ENCODE measurements around the gene TYW3. TPM values are rescaled to one million over a fixed set of nuclear protein-coding genes. Genes with fewer than 3 reads are reported as not detected.

TYW3 gene
- total and polyA plus RNA-seq, 2 of the 13 experiments (the other 11 are each of a cell fraction or from before 2014, with no cell fraction given), result 17.6 to 45.8 TPM

DNA sequence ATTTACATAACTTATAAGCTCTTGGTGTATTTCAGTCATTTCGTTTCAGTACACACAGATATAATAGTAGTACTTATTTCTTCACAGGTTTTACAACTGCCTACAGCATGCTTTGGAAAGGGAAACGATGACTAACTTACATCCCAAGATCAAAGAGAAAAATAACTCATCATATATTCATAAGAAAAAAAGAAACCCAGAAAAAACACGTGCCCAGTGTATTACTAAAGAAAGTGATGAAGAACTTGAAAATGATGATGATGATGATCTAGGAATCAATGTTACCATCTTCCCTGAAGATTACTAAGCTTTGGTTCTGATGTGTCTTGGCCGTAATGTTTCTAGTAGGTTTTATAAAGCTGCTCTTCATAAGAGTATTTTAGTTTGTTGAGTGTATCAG is 30.9 kb downstream of the TYW3 start:
- CTCF ChIA-PET (ENCODE audit: low intra/inter-chr PET ratio, low total read pairs), result no interaction called here
- intact Hi-C loops (cut with micrococcal nuclease; ENCODE audit: unreplicated experiment), result no loop called here

DNA sequence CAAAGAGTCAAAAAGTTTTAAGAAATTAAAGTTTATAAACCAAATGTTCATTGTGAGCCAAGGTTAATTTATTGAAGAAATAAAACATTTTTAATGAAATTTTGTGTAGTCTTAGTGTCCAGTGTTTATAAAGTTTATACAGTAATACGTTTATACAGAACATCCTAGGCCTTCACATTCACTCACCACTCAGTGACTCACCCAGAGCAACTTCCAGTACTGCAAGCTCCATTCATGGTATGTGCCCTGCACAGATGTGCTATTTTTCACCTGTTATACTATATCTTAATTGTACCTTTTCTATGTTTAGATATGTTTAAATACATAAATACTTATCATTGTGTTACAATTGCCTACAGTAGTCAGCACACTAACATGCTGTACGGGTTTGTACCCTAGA is 33.6 kb downstream of the TYW3 start:
- in situ Hi-C loops (cut with HindIII; ENCODE audit: extremely low pct_ligation_motif_present, low pct_unique_long_range_greater_than_20kb), result no loop called here
- peaks cover 3 to 8% of the 10 kb centered on the region in 2 experiments; a peak in 3 of 5 replicates for H3K36me3 ChIP-seq (replicated peaks in 1 of 2; ENCODE audit: control insufficient read depth in 1 of 2, insufficient read depth in 2 of 2, low read length in 2 of 2)
- no peak overlapping the region for H3K27ac ChIP-seq (ENCODE audit: extremely low read length, insufficient read depth, low read length)
- H2AFZ ChIP-seq (ENCODE audit: low read length), result no peak overlapping the region
- H3K9me3 ChIP-seq (ENCODE audit: low read length), result no peaks in the 10 kb centered on the region
- ATAC-seq (no peak), FAIRE-seq (no peak), DNase-seq (ENCODE audit: low spot score) (no peak)
- intact Hi-C loops (cut with micrococcal nuclease; ENCODE audit: unreplicated experiment), result no loop called here
- no peak overlapping the region for H3K4me3 ChIP-seq (replicated peaks in 1 of 3; ENCODE audit: insufficient read depth in 1 of 3, low read depth in 2 of 3, low read length in 3 of 3)
- H3K9ac ChIP-seq (ENCODE audit: insufficient read depth, low read depth, low read length), result no peak overlapping the region
- no peaks in the 10 kb centered on the region for H3K79me2 ChIP-seq (ENCODE audit: insufficient read depth, low read length)
- H4K20me1 ChIP-seq (ENCODE audit: insufficient read depth, low read length), result no peaks in the 10 kb centered on the region
- POLR2A ChIA-PET, result no interaction called here
- H3K27me3 ChIP-seq (ENCODE audit: control insufficient read depth in 1 of 2, insufficient read depth in 2 of 2, low read length in 2 of 2), result no peaks in the 10 kb centered on the region; a peak in 1 of 5 replicates
- whole genome bisulfite sequencing (ENCODE audit: low lambda C conversion rate), result 98% methylated on average over 2 of the region's 2 CpGs
- BruUV-seq (replicated peaks), result no TSS peak
- no peaks in the 10 kb centered on the region for H3K4me1 ChIP-seq (ENCODE audit: insufficient read depth, low read length)
- H3K4me2 ChIP-seq (ENCODE audit: low read depth, low read length), result no peak overlapping the region
- CTCF ChIA-PET (ENCODE audit: low intra/inter-chr PET ratio, low total read pairs), result no interaction called here
- TF ChIP-seq KLF6 (CRISPR knock-in tag; IDR thresholded peaks at IDR 0.05) (no peak), TGIF2 (CRISPR knock-in tag; IDR thresholded peaks at IDR 0.05) (no peak), NFYC (CRISPR knock-in tag; IDR thresholded peaks at IDR 0.05) (no peak), ZNF772 (CRISPR knock-in tag; IDR thresholded peaks at IDR 0.05) (no peak), ZNF598 (CRISPR knock-in tag; IDR thresholded peaks at IDR 0.05; ENCODE audit: borderline replicate concordance) (no peak), POLR2A (IDR thresholded peaks at IDR 0.05; ENCODE audit: insufficient read depth in 1 of 2, low read depth in 2 of 2, low read length in 2 of 2) (no peak), JUN (CRISPR knock-in tag; IDR thresholded peaks at IDR 0.05) (no peak), TBL1XR1 (IDR thresholded peaks at IDR 0.05; ENCODE audit: borderline replicate concordance, low read length, partially characterized antibody) (no peak), TARDBP (CRISPR knock-in tag; IDR thresholded peaks at IDR 0.05) (no peak), PHF5A (CRISPR knock-in tag; IDR thresholded peaks at IDR 0.05; ENCODE audit: low read depth, unreplicated experiment) (no peak), ZNF7 (CRISPR knock-in tag; IDR thresholded peaks at IDR 0.05) (no peak)
- TF ChIP-seq, protein P1, sequence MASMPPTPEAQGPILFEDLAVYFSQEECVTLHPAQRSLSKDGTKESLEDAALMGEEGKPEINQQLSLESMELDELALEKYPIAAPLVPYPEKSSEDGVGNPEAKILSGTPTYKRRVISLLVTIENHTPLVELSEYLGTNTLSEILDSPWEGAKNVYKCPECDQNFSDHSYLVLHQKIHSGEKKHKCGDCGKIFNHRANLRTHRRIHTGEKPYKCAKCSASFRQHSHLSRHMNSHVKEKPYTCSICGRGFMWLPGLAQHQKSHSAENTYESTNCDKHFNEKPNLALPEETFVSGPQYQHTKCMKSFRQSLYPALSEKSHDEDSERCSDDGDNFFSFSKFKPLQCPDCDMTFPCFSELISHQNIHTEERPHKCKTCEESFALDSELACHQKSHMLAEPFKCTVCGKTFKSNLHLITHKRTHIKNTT (CRISPR knock-in tag; IDR thresholded peaks at IDR 0.05), result no peak
- TF ChIP-seq, protein P2, sequence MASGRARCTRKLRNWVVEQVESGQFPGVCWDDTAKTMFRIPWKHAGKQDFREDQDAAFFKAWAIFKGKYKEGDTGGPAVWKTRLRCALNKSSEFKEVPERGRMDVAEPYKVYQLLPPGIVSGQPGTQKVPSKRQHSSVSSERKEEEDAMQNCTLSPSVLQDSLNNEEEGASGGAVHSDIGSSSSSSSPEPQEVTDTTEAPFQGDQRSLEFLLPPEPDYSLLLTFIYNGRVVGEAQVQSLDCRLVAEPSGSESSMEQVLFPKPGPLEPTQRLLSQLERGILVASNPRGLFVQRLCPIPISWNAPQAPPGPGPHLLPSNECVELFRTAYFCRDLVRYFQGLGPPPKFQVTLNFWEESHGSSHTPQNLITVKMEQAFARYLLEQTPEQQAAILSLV (CRISPR knock-in tag; IDR thresholded peaks at IDR 0.05; ENCODE audit: borderline replicate concordance), result no peak

More for the DNA sequence above, 30.9 kb downstream of the TYW3 start:
- Histone ChIP-seq H2AFZ (ENCODE audit: low read length) (no peak overlapping the region), H3K27ac (ENCODE audit: extremely low read length, insufficient read depth, low read length) (no peak overlapping the region), H3K9ac (ENCODE audit: insufficient read depth, low read depth, low read length) (no peak overlapping the region), H3K27me3 (ENCODE audit: control insufficient read depth in 1 of 2, insufficient read depth in 2 of 2, low read length in 2 of 2) (no peaks in the 10 kb centered on the region; a peak in 1 of 5 replicates), H3K4me2 (ENCODE audit: low read depth, low read length) (no peak overlapping the region), H3K9me3 (ENCODE audit: low read length) (no peaks in the 10 kb centered on the region), H3K36me3 (replicated peaks in 1 of 2; ENCODE audit: control insufficient read depth in 1 of 2, insufficient read depth in 2 of 2, low read length in 2 of 2) (peaks cover 4 to 10% of the 10 kb centered on the region in 2 experiments; a peak in 3 of 5 replicates), H3K79me2 (ENCODE audit: insufficient read depth, low read length) (no peaks in the 10 kb centered on the region), H3K4me1 (ENCODE audit: insufficient read depth, low read length) (no peaks in the 10 kb centered on the region), H3K4me3 (replicated peaks in 1 of 3; ENCODE audit: insufficient read depth in 1 of 3, low read depth in 2 of 3, low read length in 3 of 3) (no peak overlapping the region), H4K20me1 (ENCODE audit: insufficient read depth, low read length) (no peaks in the 10 kb centered on the region)
- WGBS (ENCODE audit: low lambda C conversion rate), result 94% methylated on average over 4 of the region's 4 CpGs
- FAIRE-seq (no peak), ATAC-seq (no peak), DNase-seq (ENCODE audit: low spot score) (no peak)
- in situ Hi-C loops (cut with HindIII; ENCODE audit: extremely low pct_ligation_motif_present, low pct_unique_long_range_greater_than_20kb), result no loop called here
- BruUV-seq (replicated peaks), result no TSS peak
- TF ChIP-seq ZNF430 (CRISPR knock-in tag; IDR thresholded peaks at IDR 0.05) (no peak), CHCHD3 (CRISPR knock-in tag; IDR thresholded peaks at IDR 0.05) (no peak), ZNF678 (CRISPR knock-in tag; IDR thresholded peaks at IDR 0.05) (no peak), ZFP90 (CRISPR knock-in tag; IDR thresholded peaks at IDR 0.05; ENCODE audit: borderline replicate concordance) (no peak), ZNF746 (CRISPR knock-in tag; IDR thresholded peaks at IDR 0.05) (no peak)
- TF ChIP-seq, protein P3, sequence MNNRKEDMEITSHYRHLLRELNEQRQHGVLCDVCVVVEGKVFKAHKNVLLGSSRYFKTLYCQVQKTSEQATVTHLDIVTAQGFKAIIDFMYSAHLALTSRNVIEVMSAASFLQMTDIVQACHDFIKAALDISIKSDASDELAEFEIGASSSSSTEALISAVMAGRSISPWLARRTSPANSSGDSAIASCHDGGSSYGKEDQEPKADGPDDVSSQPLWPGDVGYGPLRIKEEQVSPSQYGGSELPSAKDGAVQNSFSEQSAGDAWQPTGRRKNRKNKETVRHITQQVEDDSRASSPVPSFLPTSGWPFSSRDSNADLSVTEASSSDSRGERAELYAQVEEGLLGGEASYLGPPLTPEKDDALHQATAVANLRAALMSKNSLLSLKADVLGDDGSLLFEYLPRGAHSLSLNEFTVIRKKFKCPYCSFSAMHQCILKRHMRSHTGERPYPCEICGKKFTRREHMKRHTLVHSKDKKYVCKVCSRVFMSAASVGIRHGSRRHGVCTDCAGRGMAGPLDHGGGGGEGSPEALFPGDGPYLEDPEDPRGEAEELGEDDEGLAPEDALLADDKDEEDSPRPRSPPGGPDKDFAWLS (CRISPR knock-in tag; IDR thresholded peaks at IDR 0.05; ENCODE audit: borderline replicate concordance), result no peak
- POLR2A ChIA-PET, result no interaction called here

Measured in HepG2 (cell line).